H1 (cell line): ENCODE measurements around the gene TDRD9. TPM values are rescaled to one million over a fixed set of nuclear protein-coding genes. Genes with fewer than 3 reads are reported as not detected.

Experiments
- CTCF ChIA-PET: fragments of 300-600 bp; sonication (Branson Sonifier 250); formaldehyde crosslinking; loops from one replicate; lab custom pipeline; 2021; ENCODE audit not compliant: partially characterized antibody; lab: Charles Lee
- POLR2A ChIA-PET: fragments of 300-600 bp; sonication (Branson Sonifier 250); formaldehyde crosslinking; loops from one replicate; lab custom pipeline; 2021; ENCODE audit warnings: inconsistent platforms; ENCODE audit not compliant: partially characterized antibody; lab: Charles Lee
- DNase-seq, 2 experiments: peaks; one replicate each; pipeline versions ENCODE4 v3.0.0 to v3.0.0-alpha.2; 2010 to 2022; ENCODE audit warnings: low spot score in 2 of 2, low read depth in 1 of 2, mixed read lengths in 1 of 2
- FAIRE-seq: peaks from 2 replicates; lab custom pipeline; 2011; peaks lifted over from hg19 to GRCh38; lab: Jason Lieb, UNC
- H2AFZ ChIP-seq: 2 replicates; pipeline ENCODE4 v1.8.1; 2012; ENCODE audit warnings: low read length, inconsistent platforms
- H2AK5ac ChIP-seq: 2 replicates; pipeline ENCODE4 v1.6.1; 2013; ENCODE audit warnings: low read depth, low read length
- H2BK120ac ChIP-seq: replicated peaks from 2 replicates; pipeline ENCODE3; 2013; ENCODE audit warnings: low read depth, low read length, inconsistent platforms
- H2BK12ac ChIP-seq: 2 replicates; pipeline ENCODE4 v1.6.1; 2013; ENCODE audit warnings: low read depth, low read length
- H2BK15ac ChIP-seq: 2 replicates; pipeline ENCODE4 v1.6.1; 2013; ENCODE audit warnings: low read length
- H2BK20ac ChIP-seq: 2 replicates; pipeline ENCODE4 v1.6.1; 2013; ENCODE audit warnings: low read length
- H2BK5ac ChIP-seq: 2 replicates; pipeline ENCODE4 v1.6.1; 2013; ENCODE audit warnings: low read depth, low read length
- H3K14ac ChIP-seq: 2 replicates; pipeline ENCODE4 v1.6.1; 2013; ENCODE audit warnings: inconsistent platforms; ENCODE audit not compliant: insufficient read length
- H3K18ac ChIP-seq: 2 replicates; pipeline ENCODE4 v1.6.1; 2013; ENCODE audit warnings: low read length; ENCODE audit errors: extremely low read depth
- H3K23ac ChIP-seq: 2 replicates; pipeline ENCODE4 v1.6.1; 2013; ENCODE audit warnings: inconsistent platforms; ENCODE audit not compliant: insufficient read length
- H3K23me2 ChIP-seq: 2 replicates; pipeline ENCODE4 v1.6.1; 2013; ENCODE audit warnings: low read depth, low read length
- H3K27ac ChIP-seq: 2 replicates; pipeline ENCODE4 v1.6.1; 2011; ENCODE audit warnings: low read depth, low read length, inconsistent platforms
- H3K27me3 ChIP-seq, 4 experiments: replicated peaks in 1 of 4; 1 replicate in 1 of 4; 2 replicates in 3 of 4; pipeline versions ENCODE4 v1.6.1 to v1.8.1; 2011 to 2013; ENCODE audit warnings: low read length in 3 of 4, mild to moderate bottlenecking in 3 of 4, inconsistent platforms in 2 of 4, mixed read lengths in 2 of 4, moderate library complexity in 1 of 4; ENCODE audit not compliant: control insufficient read depth in 3 of 4, insufficient read depth in 3 of 4; ENCODE audit errors: extremely low read depth in 1 of 4
- H3K36me3 ChIP-seq, 4 experiments: 2 replicates each; pipeline versions ENCODE4 v1.6.1 to v1.8.1; 2011 to 2013; ENCODE audit warnings: mild to moderate bottlenecking in 4 of 4, low read length in 3 of 4, moderate library complexity in 2 of 4, control low read depth in 1 of 4, inconsistent platforms in 1 of 4; ENCODE audit not compliant: insufficient read depth in 4 of 4, control insufficient read depth in 2 of 4
- H3K4ac ChIP-seq: replicated peaks from 2 replicates; pipeline ENCODE3; 2013; ENCODE audit warnings: low read length, low read depth, mixed read lengths, inconsistent platforms; ENCODE audit not compliant: insufficient read length
- H3K4me1 ChIP-seq, 4 experiments: replicated peaks in 1 of 4; 1 replicate in 1 of 4; 2 replicates in 3 of 4; pipeline versions ENCODE4 v1.6.1 to v1.8.1; 2011 to 2013; ENCODE audit warnings: low read length in 3 of 4, inconsistent platforms in 2 of 4, mixed read lengths in 1 of 4; ENCODE audit not compliant: insufficient read depth in 4 of 4, control insufficient read depth in 3 of 4
- H3K4me2 ChIP-seq, 2 experiments: 2 replicates each; pipeline versions ENCODE4 v1.6.1 to v1.8.1; 2011 to 2013; ENCODE audit warnings: low read depth in 2 of 2, low read length in 2 of 2, control low read depth in 1 of 2, inconsistent platforms in 1 of 2, mild to moderate bottlenecking in 1 of 2; ENCODE audit not compliant: insufficient read depth in 1 of 2
- H3K4me3 ChIP-seq, 4 experiments: fragments of 200-600, 300-600 bp in 1 of 4; sonication (generic), shearing (Covaris generic), sonication (Bioruptor Twin) in 1 of 4; 2 replicates each; pipeline versions ENCODE4 v1.5.1 to v1.8.1; 2011 to 2016; ENCODE audit warnings: low read length in 4 of 4, low read depth in 3 of 4, control low read depth in 2 of 4, inconsistent platforms in 2 of 4, mild to moderate bottlenecking in 2 of 4, mixed read lengths in 1 of 4, moderate library complexity in 1 of 4; ENCODE audit not compliant: insufficient read depth in 2 of 4; ENCODE audit errors: extremely low read depth in 1 of 4
- H3K56ac ChIP-seq: replicated peaks from 2 replicates; pipeline ENCODE3; 2013; ENCODE audit warnings: low read depth, mild to moderate bottlenecking, mixed read lengths, low read length, inconsistent platforms; ENCODE audit not compliant: insufficient read length
- H3K79me1 ChIP-seq: 2 replicates; pipeline ENCODE4 v1.6.1; 2013; ENCODE audit warnings: low read depth, low read length, control low read depth
- H3K79me2 ChIP-seq, 2 experiments: 2 replicates each; pipeline versions ENCODE4 v1.6.1 to v1.8.1; 2012 to 2013; ENCODE audit warnings: low read length in 2 of 2, mild to moderate bottlenecking in 2 of 2, inconsistent platforms in 1 of 2; ENCODE audit not compliant: insufficient read depth in 2 of 2, control insufficient read depth in 1 of 2
- H3K9ac ChIP-seq, 4 experiments: replicated peaks in 1 of 4; 1 replicate in 1 of 4; 2 replicates in 3 of 4; pipeline versions ENCODE4 v1.6.1 to v1.8.1; 2011 to 2013; ENCODE audit warnings: low read depth in 3 of 4, low read length in 3 of 4, control low read depth in 2 of 4, mild to moderate bottlenecking in 2 of 4, moderate library complexity in 2 of 4, inconsistent platforms in 1 of 4; ENCODE audit errors: extremely low read depth in 1 of 4
- H3K9me3 ChIP-seq, 2 experiments: 2 replicates each; pipeline versions ENCODE4 v1.6.1 to v1.8.1; 2012 to 2013; ENCODE audit warnings: mild to moderate bottlenecking in 2 of 2, moderate library complexity in 2 of 2, control low read depth in 1 of 2, inconsistent platforms in 1 of 2, low read depth in 1 of 2, low read length in 1 of 2, mixed read lengths in 1 of 2; ENCODE audit not compliant: insufficient read depth in 2 of 2
- H4K20me1 ChIP-seq, 2 experiments: replicated peaks in 1 of 2; 2 replicates each; pipeline versions ENCODE3 to v1.8.1; 2011 to 2013; ENCODE audit warnings: inconsistent platforms in 2 of 2, low read length in 2 of 2, mild to moderate bottlenecking in 1 of 2; ENCODE audit not compliant: insufficient read depth in 2 of 2, control insufficient read depth in 1 of 2
- H4K5ac ChIP-seq: 2 replicates; pipeline ENCODE4 v1.6.1; 2013; ENCODE audit warnings: low read length, low read depth, mixed read lengths, inconsistent platforms; ENCODE audit not compliant: insufficient read length
- H4K8ac ChIP-seq: 2 replicates; pipeline ENCODE4 v1.8.0; 2013; ENCODE audit warnings: mild to moderate bottlenecking, moderate library complexity, low read length, inconsistent platforms; ENCODE audit not compliant: insufficient read depth; ENCODE audit errors: extremely low read depth
- H4K91ac ChIP-seq: replicated peaks from 2 replicates; pipeline ENCODE3; 2013; ENCODE audit warnings: low read length, mixed read lengths, inconsistent platforms; ENCODE audit not compliant: insufficient read length
- BACH1 ChIP-seq: IDR thresholded peaks from 2 replicates; pipeline ENCODE4 v1.6.1; 2012; ENCODE audit warnings: low read length, improper control_type of control experiment
- CEBPB ChIP-seq: IDR thresholded peaks from 2 replicates; pipeline ENCODE4 v1.6.1; 2012; ENCODE audit warnings: low read depth, low read length
- CTBP2 ChIP-seq: IDR thresholded peaks from 2 replicates; pipeline ENCODE4 v1.7.0; 2011; ENCODE audit warnings: borderline replicate concordance, mild to moderate bottlenecking, moderate library complexity, mixed read lengths, low read length; ENCODE audit not compliant: insufficient read depth, insufficient read length
- EP300 ChIP-seq, 2 experiments: IDR thresholded peaks; 1 replicate in 1 of 2; 2 replicates in 1 of 2; pipeline ENCODE4 v1.6.1; 2011 to 2012; ENCODE audit warnings: low read depth in 2 of 2, low read length in 2 of 2, mild to moderate bottlenecking in 2 of 2, borderline replicate concordance in 1 of 2, inconsistent platforms in 1 of 2, moderate library complexity in 1 of 2
- EZH2 ChIP-seq: fragments of 200-600 bp; sonication (generic); IDR thresholded peaks from 2 replicates; pipeline ENCODE4 v1.7.1; 2012; ENCODE audit warnings: low read depth, mild to moderate bottlenecking, moderate library complexity, low read length, inconsistent platforms; ENCODE audit not compliant: severe bottlenecking
- GABPA ChIP-seq: IDR thresholded peaks from 2 replicates; pipeline ENCODE4 v1.6.1; 2011; ENCODE audit warnings: mild to moderate bottlenecking, low read length, moderate library complexity, borderline replicate concordance; ENCODE audit not compliant: insufficient read depth
- RXRA ChIP-seq: IDR thresholded peaks from 2 replicates; pipeline ENCODE4 v1.6.1; 2011; ENCODE audit warnings: low read depth, mild to moderate bottlenecking, low read length, moderate library complexity; ENCODE audit not compliant: insufficient read depth
- SIN3A ChIP-seq, 2 experiments: IDR thresholded peaks in 1 of 2; conservative IDR thresholded peaks in 1 of 2; 2 replicates each; pipeline ENCODE4 v1.6.1; 2011 to 2012; ENCODE audit warnings: low read length in 2 of 2, improper control_type of control experiment in 1 of 2, low read depth in 1 of 2, mild to moderate bottlenecking in 1 of 2
- SIRT6 ChIP-seq: IDR thresholded peaks from one replicate; pipeline ENCODE4 v1.7.1; 2012; ENCODE audit warnings: low read length, inconsistent platforms
- SUZ12 ChIP-seq: fragments of 200-600 bp; sonication (generic); IDR thresholded peaks from 2 replicates; pipeline ENCODE4 v1.6.1; 2012; ENCODE audit warnings: mild to moderate bottlenecking, inconsistent platforms, low read length, moderate library complexity, mixed read lengths
- TCF12 ChIP-seq: IDR thresholded peaks from 2 replicates; pipeline ENCODE4 v1.6.1; 2011; ENCODE audit warnings: low read depth, mild to moderate bottlenecking, low read length
- YY1 ChIP-seq: IDR thresholded peaks from 2 replicates; pipeline ENCODE4 v1.6.1; 2011; ENCODE audit warnings: low read depth, mild to moderate bottlenecking, low read length
- ZNF274 ChIP-seq: IDR thresholded peaks from 2 replicates; pipeline ENCODE4 v1.7.0; 2012; ENCODE audit warnings: low read length, borderline replicate concordance; ENCODE audit errors: extremely low read depth
- WGBS, 2 experiments: shearing (Covaris generic) in 1 of 2; methylation state at CpG; one replicate each; pipeline versions ENCODE4 v1.1.6 to v1.1.7; 2013 to 2015; ENCODE audit warnings: low lambda C conversion rate in 2 of 2, mixed read lengths in 2 of 2, inconsistent platforms in 1 of 2, low coverage in 1 of 2, missing lambda C conversion rate in 1 of 2; ENCODE audit not compliant: insufficient replicate concordance in 2 of 2, insufficient coverage in 1 of 2, insufficient read length in 1 of 2; ENCODE audit errors: extremely low coverage in 1 of 2, missing lambda C conversion rate in 1 of 2; 5-methylcytosine and 5-hydroxymethylcytosine counted together
- polyA plus RNA-seq, 7 experiments: library from polyadenylated mRNA; depleted of rRNA in 3 of 7; stranded (reverse) in 5 of 7; unstranded in 2 of 7; fragments of >200 nt in 5 of 7; fragments of 200-250 nt in 2 of 7; gene quantifications; 1 replicate in 5 of 7; 2 replicates in 1 of 7; 4 replicates in 1 of 7; pipeline versions ENCODE4 v1.2.1 to v1.2.3, GENCODE V29; 2011 to 2013; ENCODE audit warnings: missing spikeins in 2 of 7, mixed read lengths in 2 of 7
- total RNA-seq: library from RNA; stranded (reverse); fragmentation: NEBNext Ultra II Directional; extraction: Animal tissue kit (Norgen Biotek cat#: 25700); gene quantifications from 2 replicates; pipeline ENCODE4 v1.2.1, GENCODE V29; 2021
- TF ChIP-seq, protein P1 (sequence below): IDR thresholded peaks from 2 replicates; pipeline ENCODE4 v1.6.1; 2011; ENCODE audit warnings: low read depth, mild to moderate bottlenecking, low read length; ENCODE audit not compliant: insufficient read depth

Gene TDRD9
- total and polyA plus RNA-seq, 2 of the 8 experiments (the other 6 are each of a cell fraction or from before 2014, with no cell fraction given) = not detected

DNA sequence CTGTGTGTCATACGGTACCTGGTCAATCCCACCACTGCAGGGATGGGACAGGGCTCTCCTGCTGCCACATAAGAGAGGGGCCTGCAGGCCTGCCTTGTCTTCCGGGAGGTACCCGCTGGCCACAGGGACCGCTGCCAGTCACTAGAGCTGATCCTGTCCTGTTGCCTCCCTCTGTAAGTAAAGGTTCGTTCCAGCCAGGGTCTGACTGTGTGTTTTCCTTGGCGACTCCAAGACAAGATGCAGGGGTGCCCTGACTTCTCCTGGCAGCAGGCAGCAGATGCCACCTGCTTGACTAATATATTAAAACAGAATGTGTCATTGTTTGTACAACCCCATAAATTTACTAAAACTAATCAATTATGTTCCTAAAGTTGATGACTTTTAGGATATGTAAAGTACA is 115.8 kb downstream of the TDRD9 start:
- Histone ChIP-seq H4K91ac (no peak overlapping the region), H3K4me2 (no peak overlapping the region), H3K27ac (no peak overlapping the region), H3K9ac (no peak overlapping the region), H3K18ac (no peak overlapping the region), H3K56ac (no peak overlapping the region), H2BK15ac (no peak overlapping the region), H3K23me2 (no peaks in the 10 kb centered on the region), H2BK5ac (no peak overlapping the region), H2BK120ac (no peak overlapping the region), H2AFZ (no peak overlapping the region), H2BK20ac (no peak overlapping the region), H4K8ac (no peak overlapping the region; the same call in 1 of the 2 replicates), H2BK12ac (no peak overlapping the region), H3K4me3 (no peak overlapping the region), H3K9me3 (no peaks in the 10 kb centered on the region), H3K36me3 (no peaks in the 10 kb centered on the region), H3K79me1 (no peaks in the 10 kb centered on the region), H3K79me2 (no peaks in the 10 kb centered on the region), H3K27me3 (no peaks in the 10 kb centered on the region), H3K23ac (no peak overlapping the region), H2AK5ac (no peak overlapping the region), H3K4me1 (peaks cover 0 to 2% (median 0%) of the 10 kb centered on the region in 4 experiments; a peak in 2 of 7 replicates), H4K20me1 (no peaks in the 10 kb centered on the region), H3K14ac (no peak overlapping the region), H4K5ac (no peak overlapping the region), H3K4ac (no peak overlapping the region)
- CTCF ChIA-PET = interaction anchor here (0.6 to 1.3 kb wide), 4 partner anchors 34 to 235 kb away, joined by 3 read pairs; no protein-coding TSS in a partner anchor
- FAIRE-seq (no peak), DNase-seq (no peak)
- POLR2A ChIA-PET = no interaction called here
- 89% methylated on average over 6 of the region's 6 CpGs; no CpG with 5 or more reads in 1 of the 2 experiments for WGBS, 2 experiments
- TF ChIP-seq, protein P1, sequence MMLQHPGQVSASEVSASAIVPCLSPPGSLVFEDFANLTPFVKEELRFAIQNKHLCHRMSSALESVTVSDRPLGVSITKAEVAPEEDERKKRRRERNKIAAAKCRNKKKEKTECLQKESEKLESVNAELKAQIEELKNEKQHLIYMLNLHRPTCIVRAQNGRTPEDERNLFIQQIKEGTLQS = no peak
- TF ChIP-seq EZH2 (no peak), YY1 (no peak), RXRA (no peak), GABPA (no peak), SUZ12 (no peak), SIN3A (conservative IDR thresholded peaks at IDR 0.05 in 1 of 2, IDR thresholded peaks at IDR 0.05 in 1 of 2; ENCODE audit: low read depth in 1 of 2, low read length in 2 of 2) (no peak), TCF12 (no peak), CEBPB (no peak), ZNF274 (no peak), SIRT6 (no peak), BACH1 (no peak), EP300 (IDR thresholded peaks at IDR 0.05; ENCODE audit: borderline replicate concordance in 1 of 2, low read depth in 2 of 2, low read length in 2 of 2) (no peak), CTBP2 (no peak)
